Right ventricle myocardium inferior (tissue), 1 donor: ENCODE data around the gene FBXO39. TPM values are rescaled to one million over a fixed set of nuclear protein-coding genes. Genes with fewer than 3 reads are reported as not detected.
A peak's percentile ranks its signal among the peaks of the same experiment; 100 is the strongest.
"Not testable (repeated sequence)": the region's sequence is repeated elsewhere in the genome, so short reads cannot be mapped to it uniquely, and the experiment has no call there.

Source experiments
- ATAC-seq: fragments of 200-7000 bp; cut with Tn5 transposase; one replicate; pipeline ENCODE4 v1.9.1; 2020; ENCODE audit warnings: mild to moderate bottlenecking, moderate library complexity
- DNase-seq: peaks from one replicate; pipeline ENCODE4 v3.0.0; 2021; ENCODE audit errors: missing footprints
- intact Hi-C: fragments of 100-400 bp; cut with DNase I; formaldehyde crosslinking; loops from one replicate; pipeline ENCODE4 v1.11.0; 2022
- total RNA-seq: library from RNA; stranded (reverse); fragmentation: NEBNext Ultra II Directional; extraction: Animal tissue kit (Norgen Biotek cat#: 25700); gene quantifications from one replicate; pipeline ENCODE4 v1.2.1, GENCODE V29; 2021
- donor health status: DM: no; HTN: yes; CAD: no; lungs with severe emphysema.

Gene FBXO39
- total RNA-seq, 1 donor from 2014 or later: not detected

DNA sequence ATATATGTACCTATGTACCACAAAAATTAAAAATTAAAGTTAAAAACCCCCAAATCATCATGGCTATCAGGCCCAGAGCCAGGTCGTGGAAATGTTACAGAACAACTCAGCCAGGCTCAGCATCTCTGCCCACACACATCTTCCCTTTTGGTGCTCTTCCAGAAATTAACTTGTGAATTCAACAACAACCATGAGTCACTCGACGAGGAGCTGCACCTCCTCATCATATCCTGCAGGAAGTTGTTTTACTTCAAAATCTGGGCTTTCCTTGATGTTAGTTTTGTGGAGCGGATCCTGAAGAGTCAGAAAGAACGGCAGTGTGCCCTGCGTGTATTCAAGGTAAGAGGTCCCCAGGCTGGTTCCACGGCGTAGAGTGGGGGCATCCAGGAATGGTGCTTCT is 10.6 kb downstream of the FBXO39 start:
- intact Hi-C loops: no loop called here
- DNase-seq (no peak), ATAC-seq (no peak)

DNA sequence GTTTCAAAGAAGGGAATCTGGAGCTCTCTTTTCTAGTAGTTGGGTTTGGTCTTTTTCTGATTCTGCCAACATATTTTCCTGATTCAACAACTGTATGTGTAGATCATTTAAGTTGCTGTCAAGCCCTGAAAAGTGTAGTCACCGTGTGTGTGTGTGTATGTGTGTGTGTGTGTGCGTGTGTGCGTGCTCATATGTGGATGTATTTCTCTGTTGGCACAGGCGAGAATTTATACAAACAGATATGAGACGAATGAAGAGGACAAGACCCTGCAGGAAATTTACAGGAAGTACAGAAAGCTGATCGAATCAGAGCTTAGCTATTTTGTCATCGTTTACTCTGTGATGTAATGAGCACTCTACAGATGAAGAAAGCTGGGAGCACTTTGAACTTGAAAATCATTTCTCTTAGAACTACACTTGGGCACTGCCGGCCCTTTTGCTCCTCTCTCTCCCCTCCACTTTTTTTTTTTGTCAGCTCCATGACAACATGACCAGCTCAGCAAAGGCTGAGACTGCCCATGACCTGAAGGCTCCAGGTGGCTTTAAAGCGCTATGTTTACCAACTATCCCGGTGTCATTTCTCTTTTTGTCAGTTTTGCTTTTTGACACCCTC is 11.2 kb downstream of the FBXO39 start:
- DNase-seq (no peak), ATAC-seq (no peak)
- intact Hi-C loops: no loop called here

DNA sequence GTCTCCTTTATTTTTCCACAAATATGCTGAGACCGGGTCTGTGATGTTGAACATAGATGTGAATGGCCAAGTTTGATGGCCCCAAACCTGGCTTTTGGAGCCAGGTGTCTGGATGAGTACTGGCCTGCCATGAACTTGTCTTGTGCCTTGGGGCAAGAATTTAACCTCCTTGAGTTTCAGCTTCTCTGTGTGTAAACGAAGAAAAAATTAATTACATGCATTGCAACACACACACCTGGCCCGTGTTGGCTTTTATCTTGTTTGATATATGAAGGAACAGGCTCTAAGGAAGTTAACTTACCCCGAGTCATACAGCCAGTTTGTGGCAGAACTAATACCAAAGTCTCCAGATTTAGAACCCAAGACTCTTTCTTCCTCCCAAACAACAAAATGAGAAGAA is 13.1 kb downstream of the FBXO39 start:
- DNase-seq: no peak
- no peak for ATAC-seq
- intact Hi-C loops: no loop called here

DNA sequence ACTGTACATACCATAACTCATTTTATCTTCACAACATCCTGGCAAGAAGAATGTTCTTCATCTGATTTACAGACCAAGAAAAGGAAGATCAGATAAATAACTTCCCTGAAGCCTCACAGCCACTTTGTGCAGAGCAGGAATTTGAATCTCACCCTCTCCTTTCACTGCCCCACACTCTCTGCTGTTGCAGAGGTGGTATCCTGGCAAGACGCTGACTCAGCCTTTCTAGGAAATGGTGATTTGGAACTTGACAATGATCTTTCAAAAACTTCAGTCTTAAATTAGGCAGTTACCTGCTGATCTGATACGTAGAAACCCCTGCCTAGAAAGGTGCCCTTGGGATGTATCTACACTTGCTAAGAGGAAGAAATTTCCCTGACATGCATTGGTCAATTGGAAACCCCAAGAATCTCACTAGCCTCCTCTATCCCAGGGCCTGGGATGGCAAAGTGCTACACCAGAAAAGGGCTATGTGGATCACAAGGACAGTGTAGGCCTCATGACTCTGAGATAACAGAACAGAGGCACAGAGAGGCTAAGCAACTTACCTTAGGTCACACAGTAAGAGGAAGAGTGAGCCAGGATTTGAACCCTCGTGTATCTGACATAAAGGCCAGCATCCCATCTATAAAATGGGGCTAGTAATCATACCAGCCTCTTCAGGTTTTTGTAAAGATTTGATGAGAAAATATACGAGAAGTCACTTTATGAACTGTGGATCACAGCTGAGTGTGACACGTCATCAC is 17.9 kb downstream of the FBXO39 start:
- intact Hi-C loops: no loop called here
- ATAC-seq (no peak), DNase-seq (no peak)

DNA sequence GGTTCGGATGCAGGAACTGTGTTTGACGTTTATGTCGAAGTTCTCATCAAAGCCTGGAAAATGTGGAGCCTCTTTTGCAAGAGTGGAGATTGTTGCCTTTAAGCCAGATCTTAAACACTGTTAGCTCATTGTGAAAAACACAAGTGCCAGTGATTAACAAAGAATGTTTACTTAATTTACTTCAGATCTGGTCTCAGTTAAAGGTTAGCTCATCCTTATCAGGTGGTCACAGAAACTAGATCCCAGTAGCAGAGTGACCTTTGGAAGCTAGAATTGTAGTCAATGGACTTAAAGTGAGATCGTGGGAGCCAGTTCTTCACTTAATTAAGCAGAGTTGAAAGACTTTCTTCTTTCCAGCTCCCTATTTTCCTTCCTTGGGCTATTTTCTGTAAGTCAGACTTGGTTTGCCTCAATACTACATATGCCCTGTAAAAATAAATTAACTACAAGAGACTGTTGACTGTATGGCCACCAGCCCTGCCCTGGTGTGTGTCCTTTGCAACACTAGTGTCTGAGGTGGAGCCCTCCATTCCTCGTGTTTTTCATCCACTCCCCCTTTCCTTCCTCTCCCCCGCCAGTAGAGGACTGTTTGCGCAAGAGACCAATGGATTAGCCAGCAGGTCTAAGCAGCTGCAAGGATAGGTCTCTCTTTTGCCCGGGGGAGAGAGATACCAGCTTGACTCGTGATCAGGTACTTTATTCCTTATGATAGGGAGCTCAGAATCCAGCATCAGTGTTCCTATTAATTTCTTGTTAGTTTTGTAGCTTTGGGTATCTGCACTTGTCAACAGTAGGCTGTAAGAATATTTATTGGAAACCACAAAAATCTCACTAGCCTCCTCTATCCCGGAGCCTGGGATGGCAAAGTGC is 20.2 kb downstream of the FBXO39 start:
- ATAC-seq (no peak), DNase-seq (no peak)
- intact Hi-C loops: no loop called here

DNA sequence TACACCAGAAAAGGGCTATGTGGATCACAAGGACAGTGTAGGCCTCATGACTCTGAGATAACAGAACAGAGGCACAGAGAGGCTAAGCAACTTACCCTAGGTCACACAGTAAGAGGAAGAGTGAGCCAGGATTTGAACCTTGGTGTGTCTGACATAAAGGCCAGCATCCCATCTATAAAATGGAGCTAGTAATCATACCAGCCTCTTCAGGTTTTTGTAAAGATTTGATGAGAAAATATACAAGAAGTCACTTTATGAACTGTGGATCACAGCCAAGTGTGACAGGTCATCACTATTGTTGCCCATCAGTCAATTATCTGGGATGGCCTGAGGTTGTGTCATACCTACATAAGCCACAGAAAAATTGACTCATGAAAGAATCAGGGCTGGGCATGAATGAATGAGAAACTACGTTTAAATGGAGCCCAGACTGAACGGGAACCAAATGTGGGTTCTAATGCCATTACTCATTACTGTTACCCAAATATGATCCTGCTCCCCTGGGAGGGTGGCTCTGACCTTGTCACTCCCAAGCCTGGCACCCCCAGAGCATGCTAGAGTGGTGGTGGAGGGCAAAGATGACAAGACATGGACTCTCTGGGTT is 21.0 kb downstream of the FBXO39 start:
- intact Hi-C loops: no loop called here
- ATAC-seq (no peak), DNase-seq (no peak)

DNA sequence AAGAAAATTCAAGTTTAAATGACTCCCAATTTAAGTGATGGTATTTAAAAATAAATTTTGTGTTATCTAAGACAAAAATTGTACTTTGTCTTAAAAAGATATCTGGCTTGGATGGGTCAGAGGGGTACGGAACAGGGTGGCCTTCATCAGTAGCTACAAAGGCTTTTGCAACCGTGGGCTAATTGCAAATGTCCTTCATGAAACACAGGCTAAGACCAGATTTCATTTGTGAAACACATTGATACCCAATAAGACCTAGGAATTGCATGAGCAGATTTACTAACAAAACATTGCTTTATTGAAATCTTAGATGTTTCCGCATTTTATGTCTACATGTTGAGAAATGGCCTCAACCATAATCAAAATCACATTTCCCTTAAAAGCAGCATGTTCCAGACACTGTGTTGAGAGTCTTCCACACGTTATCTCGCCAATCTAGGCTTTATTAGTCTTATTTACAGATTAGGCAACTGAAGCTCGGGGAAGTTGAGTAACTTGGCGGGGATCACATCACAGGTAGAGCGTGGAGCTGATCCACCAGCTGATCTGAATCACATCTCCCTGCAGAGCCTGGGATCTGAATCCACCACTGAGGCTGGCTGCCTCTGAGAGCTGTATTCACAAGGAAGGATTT is 21.8 kb downstream of the FBXO39 start:
- intact Hi-C loops: no loop called here
- no peak for DNase-seq
- no peak for ATAC-seq

DNA sequence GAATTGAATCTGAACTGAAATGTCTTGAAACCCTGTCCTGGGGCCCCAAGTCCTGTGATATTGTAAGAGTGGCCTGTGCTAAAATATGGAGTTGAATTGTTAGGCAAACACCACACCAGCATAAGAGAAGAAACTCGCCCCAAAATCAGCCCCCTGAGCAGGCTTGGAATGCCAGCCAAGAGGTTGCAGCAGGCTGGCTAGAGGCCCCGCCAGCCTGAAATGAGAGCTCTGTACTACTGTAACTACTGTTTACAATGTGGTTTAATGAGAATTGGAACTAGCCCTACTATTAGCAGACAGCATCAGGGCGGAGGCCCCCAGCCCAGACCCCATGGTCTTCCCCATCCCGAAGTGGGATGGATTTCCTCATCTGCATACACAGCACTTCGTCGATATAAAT is 23.7 kb downstream of the FBXO39 start:
- ATAC-seq (no peak), DNase-seq (no peak)
- intact Hi-C loops: loop anchor here (2.0 kb wide), 1 partner anchor 131 kb away; no protein-coding TSS in a partner anchor

DNA sequence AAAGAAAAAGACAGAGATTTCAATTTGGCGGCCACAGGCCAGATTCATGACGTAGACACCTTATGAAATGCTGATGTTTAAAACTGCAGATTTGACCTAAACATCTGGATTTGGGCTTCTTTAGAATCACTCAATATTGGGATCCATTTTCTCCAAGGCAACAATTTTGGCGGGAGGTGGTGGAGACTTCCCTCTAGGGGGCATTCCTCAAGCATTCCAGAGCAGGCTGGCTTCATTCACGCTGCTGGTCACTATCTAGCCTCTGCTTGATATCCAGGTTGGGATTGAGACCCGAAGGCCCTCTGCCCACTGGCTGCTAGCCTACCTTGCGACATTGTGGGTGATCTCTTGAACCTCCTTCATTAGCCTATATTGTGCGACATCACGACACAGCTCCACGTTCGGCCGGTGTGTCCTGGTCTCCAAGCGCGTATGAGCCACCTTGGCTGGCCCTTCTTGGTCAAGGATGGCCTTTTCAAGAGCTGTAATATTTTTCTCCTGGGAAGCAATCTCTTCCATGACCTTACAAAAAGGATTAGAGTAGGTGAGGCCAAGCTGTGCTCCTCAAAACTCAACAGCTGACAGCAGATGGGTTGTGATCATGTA is 24.5 kb downstream of the FBXO39 start:
- DNase-seq (no peak), ATAC-seq (no peak)
- intact Hi-C loops: loop anchor here (2.0 kb wide), 1 partner anchor 132 kb away; no protein-coding TSS in a partner anchor

DNA sequence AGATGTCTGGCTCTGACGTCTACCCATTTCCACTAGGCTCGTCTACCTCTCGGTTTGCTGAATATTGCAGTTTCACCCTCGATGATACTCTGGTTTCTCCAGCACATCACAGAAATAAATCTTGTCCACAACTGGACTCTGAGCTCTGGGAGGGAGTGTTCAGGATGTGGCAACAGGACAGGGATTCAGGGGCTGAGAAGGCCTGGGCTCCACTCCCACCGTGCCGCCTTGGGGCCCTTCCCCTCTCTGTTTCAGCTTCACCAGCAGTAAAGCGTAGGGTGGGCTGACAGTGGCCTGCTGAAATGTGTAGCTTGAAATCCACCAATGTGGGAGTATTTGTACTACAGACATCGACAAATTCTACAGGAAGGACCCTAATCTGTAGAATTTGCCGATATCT is 35.5 kb downstream of the FBXO39 start:
- intact Hi-C loops: no loop called here

DNA sequence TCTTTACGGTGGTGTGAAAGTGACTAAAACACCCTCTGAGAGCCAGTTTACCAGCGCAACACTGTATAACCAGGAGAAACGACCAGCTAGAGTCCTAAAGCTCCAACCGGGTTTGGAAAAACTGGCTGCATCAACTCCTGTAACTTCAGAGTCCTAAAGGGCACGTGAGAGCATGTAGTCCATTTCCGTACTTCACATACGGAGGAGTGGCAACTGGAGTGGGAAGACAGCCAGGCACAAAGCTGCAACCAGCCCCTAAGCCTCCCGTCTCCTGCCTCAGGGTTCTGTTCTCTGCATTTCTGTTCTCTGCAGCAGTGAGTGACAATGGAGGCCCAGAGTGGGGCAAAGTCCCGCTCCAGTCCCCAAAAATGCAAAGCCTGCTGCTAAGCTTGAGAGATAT is 36.3 kb downstream of the FBXO39 start:
- ATAC-seq (no peak), DNase-seq (no peak)
- intact Hi-C loops: no loop called here

More for the DNA sequence above, 35.5 kb downstream of the FBXO39 start:
- ATAC-seq (no peak), DNase-seq (no peak)

DNA sequence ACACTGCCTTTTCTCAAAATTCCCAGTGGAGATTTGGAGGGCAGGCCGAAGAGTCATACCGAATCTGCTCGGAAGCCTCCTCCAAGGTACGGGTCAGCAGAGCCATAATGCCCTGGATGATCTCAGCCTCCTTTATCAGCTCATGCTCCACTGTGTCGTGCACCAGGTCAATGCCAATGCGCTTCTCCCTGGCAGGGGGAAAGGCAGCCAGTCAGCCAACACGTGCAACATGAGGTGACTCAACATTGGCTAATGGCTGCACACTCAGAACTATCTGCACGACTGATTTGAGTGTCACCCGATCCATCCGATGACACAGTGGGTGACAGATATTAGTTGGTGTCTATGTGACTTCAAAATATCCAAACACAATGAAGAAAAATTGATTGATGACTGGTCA is 39.8 kb downstream of the FBXO39 start:
- no peak for ATAC-seq
- no peak for DNase-seq
- intact Hi-C loops: no loop called here

DNA sequence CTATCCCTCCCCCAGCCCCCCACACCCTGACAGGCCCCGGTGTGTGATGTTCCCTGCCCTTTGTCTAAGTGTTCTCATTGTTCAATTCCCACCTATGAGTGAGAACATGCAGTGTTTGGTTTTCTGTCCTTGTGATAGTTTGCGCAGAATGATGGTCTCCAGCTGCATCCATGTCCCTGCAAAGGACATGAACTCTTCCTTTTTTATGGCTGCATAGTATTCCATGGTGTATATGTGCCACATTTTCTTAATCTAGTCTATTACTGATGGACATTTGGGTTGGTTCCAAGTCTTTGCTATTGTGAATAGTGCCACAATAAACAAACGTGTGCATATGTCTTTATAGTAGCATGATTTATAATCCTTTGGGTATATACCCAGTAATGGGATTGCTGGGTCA is 40.4 kb downstream of the FBXO39 start:
- DNase-seq, ATAC-seq, intact Hi-C loops: not testable (repeated sequence)

DNA sequence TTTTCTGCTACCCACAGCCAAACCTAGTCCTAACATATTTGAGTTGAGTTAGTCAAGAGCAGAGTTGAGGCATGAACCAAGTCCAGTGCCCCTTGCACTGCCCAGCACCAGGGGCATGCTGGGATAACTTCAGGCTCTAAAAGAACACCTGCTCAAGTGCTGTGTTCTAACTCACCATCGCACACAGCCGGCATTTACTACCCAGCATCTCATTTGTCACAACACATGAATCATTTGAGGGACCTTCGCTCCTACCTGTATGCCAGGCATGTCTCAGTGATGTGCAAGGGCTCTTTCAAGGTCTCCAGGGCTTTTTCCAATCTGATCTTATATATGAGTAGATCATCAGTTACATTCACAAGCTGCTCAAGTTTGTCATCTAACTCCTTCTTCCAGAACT is 42.9 kb downstream of the FBXO39 start:
- intact Hi-C loops: no loop called here
- no peak for DNase-seq
- ATAC-seq: no peak

DNA sequence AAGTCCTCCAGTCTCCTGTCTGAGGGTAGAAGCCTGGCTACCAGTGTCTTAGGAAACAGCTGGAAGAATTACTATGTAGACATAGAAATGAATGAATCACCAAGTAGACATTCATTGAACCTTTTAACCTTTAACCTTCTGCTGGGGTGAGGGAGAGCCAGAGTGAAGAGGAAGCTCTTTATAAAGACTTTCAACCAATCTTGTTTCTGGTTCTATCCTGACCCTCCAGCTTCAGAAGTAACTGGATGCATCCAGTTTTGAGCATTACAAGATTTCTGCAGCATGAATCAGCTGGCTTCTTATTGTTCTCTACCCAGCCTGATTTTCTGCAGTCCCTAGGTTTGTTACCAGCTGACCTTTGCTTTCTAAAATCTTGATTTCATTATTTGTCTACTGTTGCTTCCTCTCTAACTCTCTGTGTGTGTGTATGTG is 47.0 kb downstream of the FBXO39 start:
- DNase-seq: no peak
- ATAC-seq: no peak
- intact Hi-C loops: no loop called here

DNA sequence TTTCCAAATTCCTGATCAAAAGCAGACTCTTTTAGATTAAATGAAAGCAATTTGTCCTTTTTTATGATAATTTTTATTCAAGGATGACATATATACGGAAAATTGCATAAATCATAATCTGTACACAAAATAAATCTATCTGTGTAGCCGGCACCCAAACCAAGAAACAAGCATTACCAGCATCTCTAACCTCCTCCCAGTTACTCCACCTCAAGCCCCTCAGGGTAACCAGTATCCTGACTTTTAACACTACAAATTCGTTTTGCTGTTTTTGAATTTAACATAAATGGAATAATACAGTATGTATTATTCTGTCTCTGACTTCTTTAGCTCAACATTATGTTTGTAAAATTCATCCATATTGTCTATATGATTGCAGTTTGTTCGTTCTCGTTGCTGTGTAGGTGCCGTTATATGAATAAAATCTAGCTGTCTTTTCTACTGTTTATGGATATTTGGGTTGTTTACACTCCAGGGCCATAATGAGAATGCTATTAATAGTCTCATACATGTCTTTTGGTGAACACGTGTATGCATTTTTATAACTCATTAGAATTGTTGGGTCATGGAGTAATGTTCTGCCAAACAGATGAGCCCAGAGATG is 54.5 kb downstream of the FBXO39 start:
- DNase-seq: no peak
- intact Hi-C loops: no loop called here
- ATAC-seq: no peak

DNA sequence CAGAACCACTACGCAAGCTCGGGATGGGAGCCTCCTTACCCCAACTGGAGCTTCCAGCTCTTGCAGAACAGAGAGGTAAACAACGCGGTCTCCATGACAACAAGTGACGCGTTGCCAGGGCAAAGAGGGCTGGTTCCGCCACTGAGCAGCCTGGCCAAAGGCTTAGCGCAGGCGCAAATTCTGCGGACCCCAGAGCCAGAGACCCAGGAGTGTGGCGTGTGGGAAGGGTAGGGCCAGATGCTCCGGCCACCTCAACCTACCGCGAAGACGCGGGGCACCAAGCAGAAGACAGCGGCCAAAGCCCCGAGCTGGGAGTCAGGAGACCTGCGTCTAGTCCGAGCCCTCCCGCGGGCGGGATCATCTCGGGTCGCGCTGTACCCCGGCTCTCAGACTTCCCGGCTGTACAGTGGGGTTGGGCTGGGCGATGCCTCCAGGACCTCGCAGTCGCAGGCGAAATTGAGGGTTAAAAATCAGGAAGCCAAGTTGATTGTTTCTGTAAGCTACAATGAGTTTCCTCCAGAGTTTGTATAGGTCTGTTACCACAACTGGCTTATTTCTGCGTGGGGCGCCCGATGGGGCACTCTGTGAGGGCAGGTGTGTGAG is 55.7 kb downstream of the FBXO39 start, which contains the start of gene TEKT1:
Gene TEKT1 (minus strand): TSS at position 69 of the 603 bp plus-strand sequence. CDS start 1,353 bp downstream, outside the sequence.
- intact Hi-C loops: no loop called here
- peak; percentile 89 for DNase-seq

More for the DNA sequence above, 55.7 kb downstream of the FBXO39 start, which contains the start of gene TEKT1:
- peak; percentile 63 for ATAC-seq
